HPDE6-E6E7 (cell line): ENCODE data around the gene DENND1A.
"Not testable (repeated sequence)": the region's sequence is repeated elsewhere in the genome, so short reads cannot be mapped to it uniquely, and the experiment has no call there.

Source experiments
- DNase-seq: peaks from one replicate; pipeline ENCODE4 v3.0.0; 2011; ENCODE audit warnings: missing footprints; ENCODE audit errors: extremely low spot score

Gene DENND1A

GRCh38 chr9:123735376-123735775 is 194.6 kb downstream of the DENND1A start:
- DNase-seq = no peak

GRCh38 chr9:123728571-123728970 is 201.4 kb downstream of the DENND1A start:
- DNase-seq = not testable (repeated sequence)

- DNase-seq = no peak
Measured at GRCh38 chr9:123727332-123727731, 202.6 kb downstream of the DENND1A start.

GRCh38 chr9:123725389-123725788 is 204.5 kb downstream of the DENND1A start:
- DNase-seq = no peak

- DNase-seq = no peak
Measured at GRCh38 chr9:123724211-123724796, 205.6 kb downstream of the DENND1A start.

- DNase-seq = no peak
Measured at GRCh38 chr9:123723135-123723875, 206.6 kb downstream of the DENND1A start.

GRCh38 chr9:123722378-123722777 is 207.5 kb downstream of the DENND1A start:
- no peak for DNase-seq

- DNase-seq = no peak
Measured at GRCh38 chr9:123718188-123718587, 211.7 kb downstream of the DENND1A start.

- DNase-seq = no peak
Measured at GRCh38 chr9:123717581-123718175, 212.2 kb downstream of the DENND1A start.

- DNase-seq = no peak
Measured at GRCh38 chr9:123716339-123716945, 213.5 kb downstream of the DENND1A start.

- no peak for DNase-seq
Measured at GRCh38 chr9:123715258-123715657, 214.7 kb downstream of the DENND1A start.

GRCh38 chr9:123713282-123713681 is 216.6 kb downstream of the DENND1A start:
- no peak for DNase-seq

- no peak for DNase-seq
Measured at GRCh38 chr9:123712399-123712798, 217.5 kb downstream of the DENND1A start.

GRCh38 chr9:123710299-123710698 is 219.6 kb downstream of the DENND1A start:
- DNase-seq = no peak

GRCh38 chr9:123702483-123702882 is 227.4 kb downstream of the DENND1A start:
- DNase-seq = no peak

GRCh38 chr9:123697686-123698085 is 232.2 kb downstream of the DENND1A start:
- DNase-seq = no peak

- DNase-seq = no peak
Measured at GRCh38 chr9:123696476-123696875, 233.4 kb downstream of the DENND1A start.

- no peak for DNase-seq
Measured at GRCh38 chr9:123695386-123695785, 234.5 kb downstream of the DENND1A start.

GRCh38 chr9:123691765-123692303 is 238.1 kb downstream of the DENND1A start:
- DNase-seq = no peak

GRCh38 chr9:123689701-123690428 is 240.1 kb downstream of the DENND1A start:
- no peak for DNase-seq

- DNase-seq = no peak
Measured at GRCh38 chr9:123687246-123687751, 242.6 kb downstream of the DENND1A start.

- DNase-seq = no peak
Measured at GRCh38 chr9:123686829-123687192, 243.1 kb downstream of the DENND1A start.
